Sigmoid colon (tissue), 3 donors: Measurements from ENCODE around the gene KLF6.

Source experiments
- CTCF ChIP-seq, 4 experiments: fragments of 450-650 bp in 3 of 4; fragments of 200-600 bp in 1 of 4; IDR thresholded peaks; one replicate each; pipeline ENCODE4 v1.5.1; 2016 to 2019; ENCODE audit warnings: antibody characterized with exemption in 4 of 4, mild to moderate bottlenecking in 3 of 4, moderate library complexity in 2 of 4
- POLR2A ChIP-seq, 2 donors: fragments of 450-650 bp; IDR thresholded peaks; one replicate each; pipeline ENCODE4 v1.6.1; 2016; ENCODE audit warnings: antibody characterized with exemption in 2 of 2, mild to moderate bottlenecking in 2 of 2, moderate library complexity in 2 of 2

GRCh38 chr10:3801558-3802192, 16.7 kb upstream of the KLF6 start:
- no peak for TF ChIP-seq POLR2A (IDR thresholded peaks at IDR 0.05)
- no peak for TF ChIP-seq CTCF (IDR thresholded peaks at IDR 0.05)
